Measurements from ENCODE around the gene GTF3A. TPM values are rescaled to one million over a fixed set of nuclear protein-coding genes. Genes with fewer than 3 reads are reported as not detected.

The GTF3A gene
- total and polyA plus RNA-seq, 4 experiments from 2014 or later, result 225 to 688 (median 416) TPM

DNA sequence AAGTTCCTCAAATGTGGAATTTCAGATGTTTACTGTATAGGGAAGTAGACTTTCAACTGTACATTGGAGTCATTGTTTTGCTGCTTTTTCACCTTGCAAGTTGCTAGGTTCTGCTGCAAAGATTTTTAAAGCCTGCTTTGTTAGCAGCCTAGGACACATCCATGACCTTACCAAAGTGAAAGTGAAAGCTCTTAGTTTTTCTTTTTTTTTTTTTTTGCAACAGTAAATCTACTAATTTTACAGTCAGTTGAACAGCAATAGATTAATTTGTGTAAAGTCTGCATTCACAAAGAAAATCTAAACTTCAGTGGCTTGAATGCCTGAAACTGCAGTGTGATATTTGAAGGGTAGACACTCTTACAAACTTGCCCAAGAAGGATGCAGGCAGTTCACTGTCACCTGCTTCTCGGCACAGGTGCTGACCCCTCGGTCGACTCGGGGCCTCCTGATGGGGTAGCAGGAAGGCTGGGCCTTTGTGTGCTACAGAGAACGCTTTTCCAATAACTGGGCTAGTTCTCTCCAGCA is 31.0 kb downstream of the GTF3A start:
- peak in 4 of 5 donors; percentile 33 to 40 (median 36) for DNase-seq
- H3K9me3 ChIP-seq (ENCODE audit: control insufficient read depth in 1 of 2, low read length in 2 of 2), result no peaks in the 10 kb centered on the region
- Mint-ChIP-seq H3K9me3 (no peaks in the 10 kb centered on the region), H3K4me3 (peak overlapping the region; percentile 89 to 98 (median 94)), H3K27ac (peak overlapping the region; percentile 96 to 99 (median 98)), H3K36me3 (peaks cover 0 to 7% of the 10 kb centered on the region in 2 donors), H3K27me3 (peaks cover 0 to 2% of the 10 kb centered on the region in 2 donors), H3K4me1 (peaks cover 16 to 44% (median 29%) of the 10 kb centered on the region in 4 donors)
- intact Hi-C loops (cut with micrococcal nuclease), result loop anchor here (10.0 kb wide), 1 partner anchor 1199 kb away; the partner anchor contains the start of gene POMP
- H3K27ac ChIP-seq (ENCODE audit: low read depth, low read length), result peak overlapping the region; percentile 73
- ChIA-PET CTCF (ENCODE audit: partially characterized antibody) (interaction anchor here (0.5 to 4.3 kb wide), 11 partner anchors 13 to 375 kb away, joined by 3 to 31 read pairs (median 6); partner anchors contain the start of gene GTF3A), POLR2A (ENCODE audit: partially characterized antibody) (interaction anchor here (1.0 to 12.2 kb wide), 7 partner anchors 10 to 165 kb away, joined by 3 to 588 read pairs (median 4); partner anchors contain the start of genes GTF3A, LNX2 and POLR1D)
- peak overlapping the region; percentile 48 to 59 for H3K4me3 ChIP-seq (ENCODE audit: low read length in 2 of 2)
- no peaks in the 10 kb centered on the region for H3K27me3 ChIP-seq (ENCODE audit: insufficient read depth, low read length)
- H3K4me1 ChIP-seq (ENCODE audit: insufficient read depth, low read length), result peaks cover 32% of the 10 kb centered on the region
- H3K36me3 ChIP-seq (ENCODE audit: insufficient read depth, low read length), result no peaks in the 10 kb centered on the region

DNA sequence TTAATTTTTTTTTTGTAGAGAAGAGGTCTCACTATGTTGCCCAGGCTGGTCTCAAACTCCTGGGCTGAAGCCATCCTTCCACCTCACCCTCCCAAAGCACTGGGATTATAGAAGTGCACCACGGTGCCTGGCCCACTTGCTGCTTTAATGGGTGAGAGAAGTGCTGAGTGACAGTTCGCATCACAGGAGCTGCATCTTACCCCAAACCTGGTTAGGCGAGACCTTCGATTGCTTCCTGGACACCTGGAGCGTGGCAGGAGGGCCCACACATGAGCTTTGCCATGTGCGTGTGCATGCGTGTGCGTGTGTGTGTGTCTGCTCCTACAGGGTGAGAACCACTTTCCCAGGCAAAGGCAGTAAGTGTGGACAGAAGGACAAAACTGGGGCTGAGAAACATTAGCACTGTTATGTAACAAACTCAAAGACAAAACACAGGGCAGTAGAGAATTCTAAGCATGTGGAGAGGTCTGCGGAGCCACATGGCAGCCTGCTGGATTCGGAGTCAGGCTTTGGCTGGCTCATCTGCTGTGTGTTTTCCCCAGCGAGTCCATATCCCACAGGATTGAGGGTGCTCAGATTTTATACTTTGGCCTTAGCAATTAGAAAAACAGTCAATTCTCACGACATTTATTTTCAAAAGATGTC is 37.6 kb downstream of the GTF3A start:
- Mint-ChIP-seq H3K4me3 (no peak overlapping the region), H3K36me3 (no peaks in the 10 kb centered on the region), H3K27me3 (peaks cover 0 to 2% of the 10 kb centered on the region in 2 donors), H3K9me3 (peaks cover 0 to 1% (median 0%) of the 10 kb centered on the region in 8 donors), H3K27ac (no peak overlapping the region), H3K4me1 (peaks cover 5 to 7% (median 5%) of the 10 kb centered on the region in 4 donors)
- intact Hi-C loops (cut with micrococcal nuclease), result no loop called here
- ChIA-PET CTCF (ENCODE audit: partially characterized antibody) (interaction anchor here (0.6 to 1.4 kb wide), 3 partner anchors 8 to 190 kb away, joined by 3 to 4 read pairs (median 3); no protein-coding TSS in a partner anchor), POLR2A (ENCODE audit: partially characterized antibody) (interaction anchor here (0.6 to 1.6 kb wide), 3 partner anchors 11 to 314 kb away, joined by 3 to 5 read pairs (median 3); no protein-coding TSS in a partner anchor)
- Histone ChIP-seq H3K27ac (ENCODE audit: low read depth, low read length) (no peak overlapping the region), H3K36me3 (ENCODE audit: insufficient read depth, low read length) (no peaks in the 10 kb centered on the region), H3K4me3 (ENCODE audit: low read length in 2 of 2) (no peak overlapping the region), H3K9me3 (ENCODE audit: control insufficient read depth in 1 of 2, low read length in 2 of 2) (no peaks in the 10 kb centered on the region), H3K27me3 (ENCODE audit: insufficient read depth, low read length) (no peaks in the 10 kb centered on the region), H3K4me1 (ENCODE audit: insufficient read depth, low read length) (no peaks in the 10 kb centered on the region)
- no peak for DNase-seq

DNA sequence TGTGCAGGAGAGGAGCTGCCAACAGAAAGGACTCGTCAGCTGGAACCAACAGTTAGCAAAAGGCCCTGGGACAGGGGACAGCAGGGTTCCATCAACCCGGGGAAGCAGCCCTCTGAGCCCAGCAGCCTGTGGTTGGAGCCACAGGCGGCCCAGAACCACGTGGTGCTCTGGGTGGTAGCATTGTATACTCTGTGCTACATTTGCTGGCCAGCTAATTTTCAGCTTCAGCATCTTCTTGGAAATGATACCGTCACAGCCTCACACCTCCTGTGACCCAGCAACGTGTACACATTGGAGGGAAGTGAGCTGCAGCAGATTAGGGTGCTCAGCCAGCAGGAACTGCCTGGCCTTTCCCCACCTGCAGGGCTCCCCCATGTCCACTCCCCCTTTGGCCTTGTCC is 39.1 kb downstream of the GTF3A start:
- no peak overlapping the region for H3K4me3 Mint-ChIP-seq
- no peak overlapping the region for H3K27ac ChIP-seq (ENCODE audit: low read depth, low read length)
- H3K36me3 ChIP-seq (ENCODE audit: insufficient read depth, low read length), result no peaks in the 10 kb centered on the region
- no peaks in the 10 kb centered on the region for H3K27me3 ChIP-seq (ENCODE audit: insufficient read depth, low read length)
- H3K27me3 Mint-ChIP-seq, result peaks cover 0 to 2% of the 10 kb centered on the region in 2 donors
- ChIA-PET POLR2A (ENCODE audit: partially characterized antibody) (interaction anchor here (1.5 to 1.6 kb wide), 2 partner anchors 12 to 36 kb away, joined by 3 read pairs; no protein-coding TSS in a partner anchor), CTCF (ENCODE audit: partially characterized antibody) (interaction anchor here (1.4 kb wide), 1 partner anchor 10 kb away, joined by 4 read pairs; no protein-coding TSS in a partner anchor)
- peaks cover 0 to 1% (median 0%) of the 10 kb centered on the region in 8 donors for H3K9me3 Mint-ChIP-seq
- H3K4me1 Mint-ChIP-seq, result peaks cover 0 to 7% (median 3%) of the 10 kb centered on the region in 4 donors
- no peaks in the 10 kb centered on the region for H3K4me1 ChIP-seq (ENCODE audit: insufficient read depth, low read length)
- no peaks in the 10 kb centered on the region for H3K9me3 ChIP-seq (ENCODE audit: control insufficient read depth in 1 of 2, low read length in 2 of 2)
- intact Hi-C loops (cut with micrococcal nuclease), result no loop called here
- H3K27ac Mint-ChIP-seq, result no peak overlapping the region
- no peaks in the 10 kb centered on the region for H3K36me3 Mint-ChIP-seq
- no peak overlapping the region for H3K4me3 ChIP-seq (ENCODE audit: low read length in 2 of 2)
- DNase-seq, result no peak

DNA sequence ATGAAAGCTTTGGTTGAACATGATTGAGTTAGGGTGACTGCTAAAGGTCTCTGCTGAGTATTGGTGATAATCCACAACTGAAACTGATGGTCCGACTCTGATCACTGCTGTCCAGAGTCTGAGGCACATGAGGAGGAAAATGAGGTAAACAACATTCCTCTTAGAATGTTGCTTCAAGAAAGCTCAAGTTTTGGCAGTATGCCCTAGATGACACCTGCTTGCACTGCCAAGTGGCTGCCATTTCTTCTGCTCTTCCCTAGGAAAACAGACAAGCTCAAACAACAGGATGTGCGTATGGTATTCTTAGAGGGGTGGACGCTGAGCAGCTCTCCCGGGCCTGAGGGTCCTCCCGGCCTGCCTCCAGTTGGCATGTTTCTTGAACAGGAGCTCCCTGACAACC is 41.2 kb downstream of the GTF3A start:
- Mint-ChIP-seq H3K27me3 (no peaks in the 10 kb centered on the region), H3K27ac (peak overlapping the region in 1 of 7 donors; percentile 48), H3K36me3 (no peaks in the 10 kb centered on the region), H3K4me1 (peaks cover 0 to 7% (median 3%) of the 10 kb centered on the region in 4 donors), H3K9me3 (peaks cover 0 to 1% (median 0%) of the 10 kb centered on the region in 8 donors), H3K4me3 (no peak overlapping the region)
- intact Hi-C loops (cut with micrococcal nuclease), result no loop called here
- no peaks in the 10 kb centered on the region for H3K36me3 ChIP-seq (ENCODE audit: insufficient read depth, low read length)
- no peak for DNase-seq
- no peaks in the 10 kb centered on the region for H3K27me3 ChIP-seq (ENCODE audit: insufficient read depth, low read length)
- H3K27ac ChIP-seq (ENCODE audit: low read depth, low read length), result no peak overlapping the region
- no peaks in the 10 kb centered on the region for H3K9me3 ChIP-seq (ENCODE audit: control insufficient read depth in 1 of 2, low read length in 2 of 2)
- H3K4me3 ChIP-seq (ENCODE audit: low read length in 2 of 2), result no peak overlapping the region
- POLR2A ChIA-PET (ENCODE audit: partially characterized antibody), result interaction anchor here (0.9 kb wide), 1 partner anchor 39 kb away, joined by 4 read pairs; no protein-coding TSS in a partner anchor
- CTCF ChIA-PET (ENCODE audit: partially characterized antibody), result no interaction called here
- no peaks in the 10 kb centered on the region for H3K4me1 ChIP-seq (ENCODE audit: insufficient read depth, low read length)

DNA sequence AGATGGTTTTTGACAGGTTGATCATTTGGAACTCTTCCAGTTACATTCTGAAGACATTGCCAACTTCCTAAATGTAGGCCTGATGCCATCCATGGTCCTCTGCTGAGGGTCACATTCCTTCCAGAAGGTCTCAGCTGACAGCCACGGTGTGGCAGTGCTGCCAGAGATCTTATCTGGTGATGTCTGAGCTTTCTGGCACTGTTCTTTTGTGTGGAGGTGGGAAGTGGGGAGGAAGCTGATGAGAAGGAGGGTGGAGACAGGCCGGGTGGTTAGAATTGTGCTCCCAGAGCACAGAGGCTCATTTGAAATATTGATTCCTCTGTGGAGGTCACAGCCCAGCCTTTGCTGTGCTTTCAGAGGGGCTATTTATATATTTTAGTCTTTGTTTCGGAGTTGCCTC is 42.1 kb downstream of the GTF3A start:
- Histone ChIP-seq H3K4me3 (ENCODE audit: low read length in 2 of 2) (no peak overlapping the region), H3K9me3 (ENCODE audit: control insufficient read depth in 1 of 2, low read length in 2 of 2) (no peaks in the 10 kb centered on the region), H3K4me1 (ENCODE audit: insufficient read depth, low read length) (no peaks in the 10 kb centered on the region), H3K27me3 (ENCODE audit: insufficient read depth, low read length) (no peaks in the 10 kb centered on the region), H3K27ac (ENCODE audit: low read depth, low read length) (no peak overlapping the region), H3K36me3 (ENCODE audit: insufficient read depth, low read length) (no peaks in the 10 kb centered on the region)
- Mint-ChIP-seq H3K27me3 (no peaks in the 10 kb centered on the region), H3K4me3 (peak overlapping the region in 1 of 8 donors; percentile 45), H3K4me1 (peaks cover 0 to 7% (median 3%) of the 10 kb centered on the region in 4 donors), H3K9me3 (peaks cover 0 to 1% (median 0%) of the 10 kb centered on the region in 8 donors), H3K36me3 (no peaks in the 10 kb centered on the region), H3K27ac (peak overlapping the region in 3 of 7 donors; percentile 54 to 88 (median 77))
- POLR2A ChIA-PET (ENCODE audit: partially characterized antibody), result interaction anchor here (0.9 to 1.7 kb wide), 3 partner anchors 16 to 154 kb away, joined by 3 to 4 read pairs (median 4); partner anchors contain the start of gene LNX2
- CTCF ChIA-PET (ENCODE audit: partially characterized antibody), result interaction anchor here (1.0 to 1.1 kb wide), 2 partner anchors 93 to 362 kb away, joined by 3 read pairs; no protein-coding TSS in a partner anchor
- intact Hi-C loops (cut with micrococcal nuclease), result no loop called here
- DNase-seq, result no peak

DNA sequence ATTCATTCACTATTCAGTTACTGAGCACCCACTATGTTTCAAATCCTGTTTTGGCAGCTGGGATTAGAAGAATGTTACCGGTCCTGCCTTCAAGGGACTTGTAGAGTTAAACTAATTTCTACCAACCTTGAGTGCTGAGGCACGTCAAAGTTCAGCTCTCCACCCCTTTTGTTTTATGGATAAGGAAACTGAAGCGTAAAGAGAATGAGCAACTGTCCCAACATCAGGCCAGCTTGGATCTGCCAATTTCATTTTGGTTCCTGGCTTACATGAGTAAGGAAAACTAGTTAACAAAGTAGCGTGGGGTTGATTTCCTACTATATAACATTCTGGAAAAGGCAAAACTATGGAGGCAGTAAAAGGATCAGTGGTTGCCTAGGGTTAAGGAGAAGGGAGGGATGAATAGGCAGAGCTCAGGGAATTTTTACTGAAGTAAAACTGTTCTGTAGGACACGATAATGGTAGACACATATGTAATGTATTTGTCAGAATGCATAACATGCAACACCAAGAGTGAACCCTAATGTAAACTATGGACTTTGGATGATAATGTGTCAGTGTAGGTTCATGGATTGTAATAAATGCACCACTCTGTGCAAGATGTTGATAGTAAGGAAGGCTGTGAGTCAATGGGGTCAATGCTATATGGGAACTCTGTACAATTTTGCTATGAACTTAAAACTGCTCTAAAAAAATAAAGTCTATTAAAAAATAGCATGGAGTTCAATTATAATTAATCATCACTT is 45.8 kb downstream of the GTF3A start:
- no peaks in the 10 kb centered on the region for H3K9me3 Mint-ChIP-seq
- H3K9me3 ChIP-seq (ENCODE audit: control insufficient read depth in 1 of 2, low read length in 2 of 2), result no peaks in the 10 kb centered on the region
- H3K27ac ChIP-seq (ENCODE audit: low read depth, low read length), result no peak overlapping the region
- H3K27me3 ChIP-seq (ENCODE audit: insufficient read depth, low read length), result no peaks in the 10 kb centered on the region
- peaks cover 2 to 27% (median 5%) of the 10 kb centered on the region in 4 donors for H3K4me1 Mint-ChIP-seq
- no peaks in the 10 kb centered on the region for H3K36me3 ChIP-seq (ENCODE audit: insufficient read depth, low read length)
- ChIA-PET CTCF (ENCODE audit: partially characterized antibody) (no interaction called here), POLR2A (ENCODE audit: partially characterized antibody) (no interaction called here)
- no peaks in the 10 kb centered on the region for H3K27me3 Mint-ChIP-seq
- H3K4me1 ChIP-seq (ENCODE audit: insufficient read depth, low read length), result no peaks in the 10 kb centered on the region
- H3K4me3 ChIP-seq (ENCODE audit: low read length in 2 of 2), result no peak overlapping the region
- no peak for DNase-seq
- H3K27ac Mint-ChIP-seq, result peak overlapping the region in 1 of 7 donors; percentile 18
- intact Hi-C loops (cut with micrococcal nuclease), result no loop called here
- H3K36me3 Mint-ChIP-seq, result no peaks in the 10 kb centered on the region
- H3K4me3 Mint-ChIP-seq, result no peak overlapping the region

All from CD4-positive, alpha-beta memory T cell (primary cell).